Measurements from ENCODE around the gene ZNF627. TPM values are rescaled to one million over a fixed set of nuclear protein-coding genes. Genes with fewer than 3 reads are reported as not detected.

Gene ZNF627
- total RNA-seq, 1 donor from 2014 or later, result 17.0 TPM

- peak within 1 kb of the TSS; percentile 81 for H3K4me3 Mint-ChIP-seq
- TF ChIP-seq CTCF (IDR thresholded peaks at IDR 0.05), result no peak
- no peaks in the 10 kb centered on the region for H3K9me3 Mint-ChIP-seq
- H3K4me1 Mint-ChIP-seq, result peaks cover 85% of the 10 kb centered on the region
- CTCF ChIA-PET, result interaction anchor here (1.3 kb wide), 1 partner anchor 17 kb away, joined by 3 read pairs; no protein-coding TSS in a partner anchor
- POLR2A ChIA-PET, result interaction anchor here (0.5 to 10.3 kb wide), 6 partner anchors 6 to 41 kb away, joined by 3 to 314 read pairs (median 6); partner anchors contain the start of gene ELOF1
- no peaks in the 10 kb centered on the region for H3K27me3 Mint-ChIP-seq
- no peak for ATAC-seq (ENCODE audit: low read depth)
- peak within 1 kb of the TSS; percentile 82 for H3K27ac Mint-ChIP-seq
- H3K36me3 Mint-ChIP-seq (ENCODE audit: low read depth), result peaks cover 13% of the 10 kb centered on the region
- intact Hi-C loops (cut with micrococcal nuclease), result no loop called here
- DNase-seq, result no peak
Observed at GRCh38 chr19:11577451-11578257, 19.6 kb upstream of the ZNF627 start, which contains the start of gene ACP5. ACP5 (minus strand) TSS chr19:11577645; CDS start chr19:11577317, 328 bp downstream.

- Mint-ChIP-seq H3K9me3 (no peaks in the 10 kb centered on the region), H3K27ac (peak overlapping the region; percentile 82), H3K27me3 (no peaks in the 10 kb centered on the region), H3K36me3 (ENCODE audit: low read depth) (peaks cover 13% of the 10 kb centered on the region), H3K4me3 (peak overlapping the region; percentile 81), H3K4me1 (peaks cover 89% of the 10 kb centered on the region)
- ChIA-PET POLR2A (interaction anchor here (0.5 to 10.3 kb wide), 8 partner anchors 7 to 96 kb away, joined by 3 to 314 read pairs (median 4); partner anchors contain the start of gene ELOF1), CTCF (interaction anchor here (1.3 to 1.6 kb wide), 2 partner anchors 11 to 18 kb away, joined by 3 to 4 read pairs; no protein-coding TSS in a partner anchor)
- intact Hi-C loops (cut with micrococcal nuclease), result no loop called here
- DNase-seq (no peak), ATAC-seq (ENCODE audit: low read depth) (peak; percentile 26)
- no peak for TF ChIP-seq CTCF (IDR thresholded peaks at IDR 0.05)
Observed at GRCh38 chr19:11578258-11579142, 18.8 kb upstream of the ZNF627 start.

- no peak for TF ChIP-seq CTCF (IDR thresholded peaks at IDR 0.05)
- intact Hi-C loops (cut with micrococcal nuclease), result loop anchor here (10.0 kb wide), 1 partner anchor 285 kb away; the partner anchor contains the start of gene TSPAN16
- peaks cover 88% of the 10 kb centered on the region for H3K4me1 Mint-ChIP-seq
- ChIA-PET POLR2A (interaction anchor here (0.7 to 10.3 kb wide), 5 partner anchors 9 to 289 kb away, joined by 3 to 314 read pairs (median 16); partner anchors contain the start of gene ELOF1), CTCF (interaction anchor here (1.5 to 9.4 kb wide), 2 partner anchors 21 to 43 kb away, joined by 4 to 70 read pairs; partner anchors contain the start of gene ELOF1)
- no peak for ATAC-seq (ENCODE audit: low read depth)
- no peak for DNase-seq
- H3K27ac Mint-ChIP-seq, result peak overlapping the region; percentile 76
- no peaks in the 10 kb centered on the region for H3K27me3 Mint-ChIP-seq
- H3K4me3 Mint-ChIP-seq, result no peak overlapping the region
- H3K9me3 Mint-ChIP-seq, result no peaks in the 10 kb centered on the region
- H3K36me3 Mint-ChIP-seq (ENCODE audit: low read depth), result peaks cover 10% of the 10 kb centered on the region
Observed at GRCh38 chr19:11580116-11580515, 17.2 kb upstream of the ZNF627 start.

GRCh38 chr19:11581740-11582139 lies 15.5 kb upstream of the ZNF627 start:
- no peak for TF ChIP-seq CTCF (IDR thresholded peaks at IDR 0.05)
- intact Hi-C loops (cut with micrococcal nuclease), result loop anchor here (1.0 to 10.0 kb wide), 2 partner anchors 13 to 287 kb away; partner anchors contain the start of gene TSPAN16
- no peaks in the 10 kb centered on the region for H3K9me3 Mint-ChIP-seq

More at GRCh38 chr19:11581740-11582139, 15.5 kb upstream of the ZNF627 start:
- peak; percentile 72 for DNase-seq
- Mint-ChIP-seq H3K4me3 (peak overlapping the region; percentile 73), H3K36me3 (ENCODE audit: low read depth) (peaks cover 4% of the 10 kb centered on the region), H3K27ac (peak overlapping the region; percentile 81), H3K27me3 (no peaks in the 10 kb centered on the region), H3K4me1 (peaks cover 86% of the 10 kb centered on the region)
- CTCF ChIA-PET, result interaction anchor here (0.7 to 9.4 kb wide), 4 partner anchors 14 to 45 kb away, joined by 3 to 70 read pairs (median 10); partner anchors contain the start of gene ELOF1
- POLR2A ChIA-PET, result interaction anchor here (0.5 to 10.3 kb wide), 16 partner anchors 10 to 1305 kb away, joined by 3 to 314 read pairs (median 5); partner anchors contain the start of genes ECSIT and ELOF1
- ATAC-seq (ENCODE audit: low read depth), result peak; percentile 88

Data from activated B cell treated with CpG ODN at 0.5 μM for 24 hours (primary cell).